ENCODE data around the gene UGP2. TPM values are rescaled to one million over a fixed set of nuclear protein-coding genes. Genes with fewer than 3 reads are reported as not detected.

Gene UGP2
- total and polyA plus RNA-seq, 4 donors = 76.2 to 723 (median 261) TPM

GRCh38 chr2:63871864-63872263, 30.2 kb downstream of the UGP2 start:
- no peaks in the 10 kb centered on the region for H3K9me3 ChIP-seq (ENCODE audit: control insufficient read depth in 4 of 4, low read length in 3 of 4)
- no peak for DNase-seq (ENCODE audit: low spot score)
- H3K36me3 ChIP-seq (ENCODE audit: control insufficient read depth in 4 of 4, insufficient read depth in 3 of 4, low read depth in 1 of 4, low read length in 3 of 4) = peaks cover 1 to 51% (median 26%) of the 10 kb centered on the region in 4 donors
- TF ChIP-seq YY1 (IDR thresholded peaks at IDR 0.05) (no peak), RXRA (IDR thresholded peaks at IDR 0.05) (peak in 1 of 2 donors; percentile 30)
- H3K4me1 ChIP-seq (ENCODE audit: control insufficient read depth in 4 of 4, insufficient read depth in 4 of 4, low read length in 3 of 4) = peaks cover 4 to 50% (median 19%) of the 10 kb centered on the region in 4 donors
- 39% methylated on average over 4 of the region's 4 CpGs for WGBS
- H3K4me3 ChIP-seq (ENCODE audit: low read depth in 1 of 3, low read length in 3 of 3) = no peak overlapping the region
- no peaks in the 10 kb centered on the region for H3K27me3 ChIP-seq (ENCODE audit: control insufficient read depth in 4 of 4, insufficient read depth in 4 of 4, low read length in 3 of 4)
- peak overlapping the region; percentile 36 to 71 for H3K27ac ChIP-seq (ENCODE audit: low read depth in 1 of 2, low read length in 2 of 2)
- H3K9ac ChIP-seq (ENCODE audit: low read depth in 1 of 2, low read length in 2 of 2) = no peak overlapping the region

GRCh38 chr2:63872571-63873328, 31.1 kb downstream of the UGP2 start:
- Histone ChIP-seq H3K9me3 (ENCODE audit: control insufficient read depth in 4 of 4, low read length in 3 of 4) (no peaks in the 10 kb centered on the region), H3K27ac (ENCODE audit: low read depth in 1 of 2, low read length in 2 of 2) (no peak overlapping the region), H3K36me3 (ENCODE audit: control insufficient read depth in 4 of 4, insufficient read depth in 3 of 4, low read depth in 1 of 4, low read length in 3 of 4) (peaks cover 3 to 57% (median 29%) of the 10 kb centered on the region in 4 donors), H3K27me3 (ENCODE audit: control insufficient read depth in 4 of 4, insufficient read depth in 4 of 4, low read length in 3 of 4) (no peaks in the 10 kb centered on the region), H3K4me3 (ENCODE audit: low read depth in 1 of 3, low read length in 3 of 3) (no peak overlapping the region), H3K4me1 (ENCODE audit: control insufficient read depth in 4 of 4, insufficient read depth in 4 of 4, low read length in 3 of 4) (peaks cover 4 to 46% (median 18%) of the 10 kb centered on the region in 4 donors), H3K9ac (ENCODE audit: low read depth in 1 of 2, low read length in 2 of 2) (no peak overlapping the region)
- no peak for TF ChIP-seq MAX (IDR thresholded peaks at IDR 0.05)
- TF ChIP-seq FOXA2 (IDR thresholded peaks at IDR 0.05) = no peak
- no peak for TF ChIP-seq JUND (IDR thresholded peaks at IDR 0.05)
- no peak for TF ChIP-seq HNF4A (conservative IDR thresholded peaks at IDR 0.05)
- no peak for TF ChIP-seq REST (IDR thresholded peaks at IDR 0.05)
- no peak for TF ChIP-seq CTCF (IDR thresholded peaks at IDR 0.05; ENCODE audit: low read depth, low read length, missing input control)
- no peak for TF ChIP-seq GABPA (IDR thresholded peaks at IDR 0.05 in 1 of 2, conservative IDR thresholded peaks at IDR 0.05 in 1 of 2)
- no peak for TF ChIP-seq HNF4G (IDR thresholded peaks at IDR 0.05)
- TF ChIP-seq YY1 (IDR thresholded peaks at IDR 0.05) = no peak
- no peak for TF ChIP-seq SP1 (IDR thresholded peaks at IDR 0.05)
- TF ChIP-seq FOXA1 (IDR thresholded peaks at IDR 0.05) = no peak
- TF ChIP-seq TAF1 (conservative IDR thresholded peaks at IDR 0.05) = no peak
- no peak for TF ChIP-seq ZBTB33 (IDR thresholded peaks at IDR 0.05)
- no peak for TF ChIP-seq RAD21 (IDR thresholded peaks at IDR 0.05)
- no peak for TF ChIP-seq RXRA (IDR thresholded peaks at IDR 0.05)
- no peak for TF ChIP-seq EGR1 (IDR thresholded peaks at IDR 0.05; ENCODE audit: low read depth in 2 of 2)
- no peak for TF ChIP-seq NR2F2 (IDR thresholded peaks at IDR 0.05)
- no peak for TF ChIP-seq ATF3 (IDR thresholded peaks at IDR 0.05)
- 83% methylated on average over 6 of the region's 6 CpGs for WGBS
- DNase-seq (ENCODE audit: low spot score) = no peak

Measured in liver (tissue), 9 donors.